ENCODE measurements around the gene SPEG.

GRCh38 chr2:219437141-219437540 lies 2.5 kb downstream of the SPEG start:
- no peak for TF ChIP-seq CTCF (IDR thresholded peaks at IDR 0.05)
- TF ChIP-seq POLR2A (IDR thresholded peaks at IDR 0.05) = no peak
- no peak for TF ChIP-seq POLR2AphosphoS5 (IDR thresholded peaks at IDR 0.05)

Measured in prostate gland (tissue), 2 donors.